Measurements from ENCODE around the gene TMEM150C. TPM values are rescaled to one million over a fixed set of nuclear protein-coding genes. Genes with fewer than 3 reads are reported as not detected.

The TMEM150C gene
- not detected for total RNA-seq

DNA sequence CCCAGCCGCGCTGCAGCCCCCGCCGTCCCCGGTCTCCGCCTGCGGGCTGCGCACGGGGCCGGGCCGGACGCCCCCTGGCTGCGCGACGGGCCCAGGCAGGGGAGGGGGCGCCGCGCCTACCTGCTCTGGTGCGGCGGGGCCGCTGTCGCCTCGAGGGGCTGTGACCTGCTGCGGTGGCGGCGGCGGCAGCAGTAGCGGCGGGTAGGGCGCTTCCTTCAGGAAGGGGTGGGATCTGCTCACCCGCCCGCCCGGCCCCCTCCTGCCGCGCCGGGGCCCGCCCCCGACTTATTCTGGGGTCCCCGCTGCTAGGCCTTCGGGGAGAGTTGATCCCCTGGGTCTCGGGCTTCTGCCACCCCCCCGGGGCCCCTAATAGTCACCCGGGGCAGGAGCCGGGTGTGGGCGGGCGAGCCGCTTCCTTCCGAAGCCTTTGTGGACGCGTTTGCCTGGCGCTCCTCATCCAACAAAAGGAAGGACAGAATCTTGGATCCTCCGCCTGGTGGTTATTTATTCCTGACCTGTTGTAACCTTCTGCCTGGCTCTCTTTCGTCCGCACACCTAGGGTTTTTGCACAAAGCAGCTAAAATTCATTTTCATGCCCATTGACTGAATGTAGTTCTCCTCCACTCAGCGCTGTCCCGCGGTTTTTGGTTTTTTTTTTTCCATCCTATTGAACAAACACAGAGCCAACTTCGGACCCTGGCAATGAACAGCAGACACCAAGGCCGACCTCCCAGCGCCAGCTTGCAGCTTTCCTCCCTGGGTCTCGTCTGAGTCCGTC is at the start of gene TMEM150C:
TSS of gene TMEM150C (minus strand) at position 203 of the 778 bp plus-strand sequence. CDS start 57,331 bp downstream, outside the sequence.
- no peaks in the 10 kb centered on the region for H3K36me3 Mint-ChIP-seq (ENCODE audit: low read depth)
- peak; percentile 30 for ATAC-seq
- ChIA-PET CTCF (no interaction called here), POLR2A (no interaction called here)
- H3K4me1 Mint-ChIP-seq (ENCODE audit: low read depth) = peaks cover 13% of the 10 kb centered on the region
- TF ChIP-seq, protein P1, sequence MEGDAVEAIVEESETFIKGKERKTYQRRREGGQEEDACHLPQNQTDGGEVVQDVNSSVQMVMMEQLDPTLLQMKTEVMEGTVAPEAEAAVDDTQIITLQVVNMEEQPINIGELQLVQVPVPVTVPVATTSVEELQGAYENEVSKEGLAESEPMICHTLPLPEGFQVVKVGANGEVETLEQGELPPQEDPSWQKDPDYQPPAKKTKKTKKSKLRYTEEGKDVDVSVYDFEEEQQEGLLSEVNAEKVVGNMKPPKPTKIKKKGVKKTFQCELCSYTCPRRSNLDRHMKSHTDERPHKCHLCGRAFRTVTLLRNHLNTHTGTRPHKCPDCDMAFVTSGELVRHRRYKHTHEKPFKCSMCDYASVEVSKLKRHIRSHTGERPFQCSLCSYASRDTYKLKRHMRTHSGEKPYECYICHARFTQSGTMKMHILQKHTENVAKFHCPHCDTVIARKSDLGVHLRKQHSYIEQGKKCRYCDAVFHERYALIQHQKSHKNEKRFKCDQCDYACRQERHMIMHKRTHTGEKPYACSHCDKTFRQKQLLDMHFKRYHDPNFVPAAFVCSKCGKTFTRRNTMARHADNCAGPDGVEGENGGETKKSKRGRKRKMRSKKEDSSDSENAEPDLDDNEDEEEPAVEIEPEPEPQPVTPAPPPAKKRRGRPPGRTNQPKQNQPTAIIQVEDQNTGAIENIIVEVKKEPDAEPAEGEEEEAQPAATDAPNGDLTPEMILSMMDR (IDR thresholded peaks at IDR 0.05) = no peak
- intact Hi-C loops (cut with micrococcal nuclease) = no loop called here
- DNase-seq = peak; percentile 6
- no peaks in the 10 kb centered on the region for H3K9me3 Mint-ChIP-seq
- no peak within 1 kb of the TSS for H3K27ac Mint-ChIP-seq
- H3K27me3 Mint-ChIP-seq = peaks cover 47% of the 10 kb centered on the region
- peak within 1 kb of the TSS; percentile 65 for H3K4me3 Mint-ChIP-seq

DNA sequence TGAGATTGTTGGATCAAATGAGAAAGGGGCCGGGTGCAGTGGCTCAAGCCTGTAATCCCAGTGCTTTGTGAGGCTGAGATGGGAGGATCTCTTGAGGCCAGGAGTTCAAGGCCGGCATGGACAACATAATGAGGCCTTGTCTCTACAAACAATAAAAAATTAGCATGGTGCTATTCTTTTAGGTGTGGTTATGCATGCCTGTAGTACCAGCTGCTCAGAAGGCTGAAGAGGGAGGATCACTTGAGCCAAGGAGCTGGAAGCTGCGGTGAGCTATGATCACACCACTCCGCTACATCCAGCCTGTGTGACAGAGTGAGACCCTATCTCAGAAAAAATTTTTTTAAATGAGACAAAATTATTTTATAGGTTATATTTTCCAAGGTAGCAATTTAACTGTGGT is 49.7 kb upstream of the TMEM150C start:
- CTCF ChIA-PET = interaction anchor here (1.6 kb wide), 1 partner anchor 20 kb away, joined by 3 read pairs; no protein-coding TSS in a partner anchor
- TF ChIP-seq, protein P1 (IDR thresholded peaks at IDR 0.05) = no peak
- POLR2A ChIA-PET = interaction anchor here (0.7 kb wide), 1 partner anchor 39 kb away, joined by 3 read pairs; no protein-coding TSS in a partner anchor
- no peak for ATAC-seq
- no peak overlapping the region for H3K27ac Mint-ChIP-seq
- no peak for DNase-seq
- intact Hi-C loops (cut with micrococcal nuclease) = no loop called here
- H3K9me3 Mint-ChIP-seq = no peaks in the 10 kb centered on the region
- H3K27me3 Mint-ChIP-seq = peaks cover 2% of the 10 kb centered on the region
- H3K36me3 Mint-ChIP-seq (ENCODE audit: low read depth) = no peaks in the 10 kb centered on the region
- H3K4me3 Mint-ChIP-seq = no peak overlapping the region
- H3K4me1 Mint-ChIP-seq (ENCODE audit: low read depth) = no peaks in the 10 kb centered on the region

DNA sequence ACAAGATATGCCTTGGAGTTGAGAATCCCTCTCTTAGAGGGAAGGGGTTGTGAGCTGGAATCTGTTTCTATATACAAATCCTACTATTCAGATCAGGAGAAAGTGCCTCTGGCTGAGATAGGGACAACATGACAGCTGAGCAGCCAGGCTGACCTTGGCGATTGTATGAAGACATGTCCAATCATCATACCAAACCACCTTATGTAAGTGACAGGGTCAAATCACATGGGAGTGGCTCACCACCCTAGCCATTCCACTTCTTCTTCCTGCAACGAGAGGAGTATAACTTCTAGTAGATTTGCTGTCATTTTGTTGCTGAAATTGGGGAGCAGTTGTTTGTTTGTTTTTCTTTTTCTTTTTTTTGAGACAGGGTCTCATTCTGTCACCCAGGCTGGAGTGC is 48.3 kb upstream of the TMEM150C start:
- H3K9me3 Mint-ChIP-seq = no peaks in the 10 kb centered on the region
- ChIA-PET CTCF (no interaction called here), POLR2A (no interaction called here)
- no peaks in the 10 kb centered on the region for H3K36me3 Mint-ChIP-seq (ENCODE audit: low read depth)
- ATAC-seq (no peak), DNase-seq (no peak)
- intact Hi-C loops (cut with micrococcal nuclease) = no loop called here
- H3K4me3 Mint-ChIP-seq = no peak overlapping the region
- H3K4me1 Mint-ChIP-seq (ENCODE audit: low read depth) = no peaks in the 10 kb centered on the region
- TF ChIP-seq, protein P1 (IDR thresholded peaks at IDR 0.05) = no peak
- no peaks in the 10 kb centered on the region for H3K27me3 Mint-ChIP-seq
- H3K27ac Mint-ChIP-seq = no peak overlapping the region

DNA sequence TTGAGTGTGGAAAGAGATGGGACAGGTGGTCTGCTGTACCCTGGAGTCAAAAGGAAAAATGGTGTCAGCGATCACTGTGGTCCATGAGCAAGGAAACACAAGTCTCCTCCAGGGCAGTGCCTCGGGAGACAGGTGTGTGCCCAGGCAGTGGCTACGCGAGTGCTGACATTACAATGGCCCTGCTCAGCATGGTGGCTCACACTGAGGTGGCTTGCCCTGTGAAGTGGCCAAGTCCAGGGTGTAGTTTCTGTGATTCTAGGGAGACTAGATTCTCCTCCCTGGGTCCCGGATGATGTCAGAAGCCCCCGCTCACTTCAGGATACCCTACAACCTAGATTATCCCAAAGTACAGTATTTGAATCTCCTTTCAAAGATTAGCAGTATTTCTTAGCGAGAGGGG is 44.8 kb upstream of the TMEM150C start:
- DNase-seq = no peak

DNA sequence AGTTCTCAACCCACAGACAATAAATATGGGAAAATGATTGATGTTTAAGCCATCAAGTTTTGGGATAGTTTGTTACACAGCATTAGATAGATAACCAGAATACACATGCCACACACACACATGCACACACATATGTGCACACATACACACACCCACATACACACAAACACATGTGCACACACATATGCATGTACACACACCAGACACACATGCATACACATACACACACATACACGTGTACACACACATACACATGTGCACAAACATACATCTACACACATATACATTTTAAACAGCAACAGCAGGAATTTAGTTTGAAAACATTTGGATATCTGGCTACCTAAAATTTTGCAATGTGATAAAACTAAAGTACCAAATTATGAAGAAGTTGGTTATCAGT is 42.7 kb upstream of the TMEM150C start:
- Mint-ChIP-seq H3K9me3 (no peaks in the 10 kb centered on the region), H3K4me3 (no peak overlapping the region), H3K27me3 (no peaks in the 10 kb centered on the region), H3K4me1 (ENCODE audit: low read depth) (no peaks in the 10 kb centered on the region), H3K36me3 (ENCODE audit: low read depth) (no peaks in the 10 kb centered on the region), H3K27ac (no peak overlapping the region)
- TF ChIP-seq, protein P1 (IDR thresholded peaks at IDR 0.05) = no peak
- ChIA-PET CTCF (no interaction called here), POLR2A (no interaction called here)
- no peak for DNase-seq
- intact Hi-C loops (cut with micrococcal nuclease) = no loop called here
- no peak for ATAC-seq

More for the DNA sequence above, 44.8 kb upstream of the TMEM150C start:
- Mint-ChIP-seq H3K4me3 (no peak overlapping the region), H3K36me3 (ENCODE audit: low read depth) (no peaks in the 10 kb centered on the region), H3K9me3 (no peaks in the 10 kb centered on the region), H3K27me3 (no peaks in the 10 kb centered on the region), H3K27ac (no peak overlapping the region), H3K4me1 (ENCODE audit: low read depth) (no peaks in the 10 kb centered on the region)
- POLR2A ChIA-PET = no interaction called here
- CTCF ChIA-PET = no interaction called here
- TF ChIP-seq, protein P1 (IDR thresholded peaks at IDR 0.05) = no peak
- intact Hi-C loops (cut with micrococcal nuclease) = no loop called here
- no peak for ATAC-seq

Data from activated CD8-positive, alpha-beta T cell treated with anti-CD3 and anti-CD28 coated beads for 36 hours (primary cell).